GM19395 (cell line): ENCODE measurements around the gene RUNDC3A.
"Not testable (repeated sequence)": the region's sequence is repeated elsewhere in the genome, so short reads cannot be mapped to it uniquely, and the experiment has no call there.

Source experiments
- ATAC-seq: cut with Tn5 transposase; IDR thresholded peaks from one replicate; pipeline ENCODE4 v1.9.1; 2021; ENCODE audit warnings: mild to moderate bottlenecking, moderate library complexity; ENCODE audit not compliant: unreplicated experiment

RUNDC3A gene

DNA sequence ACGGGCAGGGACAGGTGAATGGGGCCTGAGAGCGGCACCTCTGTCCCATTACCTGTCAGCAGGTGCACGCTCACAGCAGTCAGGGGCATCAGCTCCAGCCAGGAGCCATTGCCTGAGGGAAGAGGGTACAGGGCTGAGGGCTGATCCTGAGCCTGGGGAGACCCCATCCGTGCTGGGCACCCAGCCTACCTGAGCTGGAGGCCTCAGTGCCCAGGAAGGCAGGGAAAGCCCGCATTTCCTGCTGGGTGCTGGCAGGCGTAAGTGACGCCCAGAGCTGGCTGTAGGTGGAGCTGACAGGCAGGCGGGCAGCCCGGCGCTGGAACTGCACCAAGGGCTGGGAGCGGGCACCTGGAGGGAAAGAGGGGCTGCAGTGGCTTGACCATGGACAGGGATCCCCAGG, 47.8 kb downstream of the RUNDC3A start:
- no peak for ATAC-seq

DNA sequence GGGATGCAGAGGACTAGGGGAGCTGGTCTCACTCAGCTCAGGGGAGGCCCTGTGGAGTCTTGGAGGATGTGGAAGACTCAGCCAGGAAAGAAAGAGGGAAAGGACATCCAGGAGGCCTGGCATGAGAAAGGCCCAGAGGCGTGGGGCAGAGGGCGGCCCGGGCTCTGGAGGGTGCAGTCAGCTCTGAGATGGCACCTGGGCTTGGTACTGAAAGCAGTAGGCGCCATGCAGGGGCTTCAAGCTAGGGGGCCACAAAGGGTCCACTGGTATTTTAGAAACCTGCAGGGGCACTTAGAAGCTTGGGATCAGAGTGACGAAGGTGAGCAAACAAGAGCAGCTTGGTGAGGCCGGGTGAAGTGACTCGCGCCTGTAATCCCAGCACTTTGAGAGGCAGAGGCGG, 49.7 kb downstream of the RUNDC3A start:
- ATAC-seq = no peak

DNA sequence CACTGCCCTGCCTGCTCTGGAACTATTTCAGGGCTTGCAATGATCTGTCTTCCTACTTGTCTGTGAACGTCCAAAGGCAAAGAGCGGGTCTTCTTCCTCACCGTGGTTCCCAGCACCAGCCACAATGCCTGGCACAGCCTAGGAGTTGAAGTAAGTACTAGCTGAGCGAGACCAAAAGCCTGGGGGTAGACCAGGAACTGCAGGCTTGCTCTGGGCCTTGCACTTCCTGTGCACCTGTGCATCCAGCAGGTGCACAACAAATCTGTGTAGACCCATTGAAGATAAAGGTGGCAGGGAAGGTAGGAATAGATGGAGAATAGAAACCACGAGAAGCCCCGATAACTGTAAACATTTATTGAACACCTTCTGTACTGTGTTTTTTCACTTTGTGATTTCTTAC, 50.6 kb downstream of the RUNDC3A start:
- ATAC-seq = no peak

DNA sequence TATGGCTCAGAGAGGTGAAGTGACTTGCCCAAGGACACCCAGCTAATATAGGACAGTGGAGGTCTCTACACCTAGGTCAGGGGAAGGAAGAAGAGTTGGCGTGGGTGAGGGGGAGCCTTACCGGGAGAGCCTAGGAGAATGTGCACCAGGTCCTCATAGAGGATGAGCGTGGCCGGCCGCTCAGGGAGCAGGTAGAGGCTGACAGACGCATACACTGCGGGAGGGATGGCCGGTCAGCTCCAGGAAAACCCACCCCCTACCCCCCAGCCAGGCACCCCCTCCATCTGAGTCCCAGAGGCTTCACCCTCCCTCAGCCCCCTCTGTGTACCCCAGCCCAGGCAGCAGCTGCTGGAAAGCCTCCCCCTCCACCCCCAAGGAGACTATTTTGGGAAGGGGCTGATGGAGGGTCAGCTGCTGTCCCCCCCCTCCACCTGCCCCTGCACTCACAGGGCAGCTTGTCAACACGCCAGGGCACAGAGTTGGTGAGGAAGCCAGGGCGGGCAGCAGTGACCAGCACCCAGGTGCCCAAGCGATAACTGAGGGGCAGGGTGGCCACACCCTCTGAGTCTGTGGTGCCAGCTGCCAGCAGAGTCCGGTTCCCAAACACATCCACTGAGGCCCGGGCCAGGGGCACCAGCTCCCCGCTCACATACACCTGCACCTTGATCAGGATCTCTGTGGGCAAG, 51.2 kb downstream of the RUNDC3A start:
- ATAC-seq = no peak

DNA sequence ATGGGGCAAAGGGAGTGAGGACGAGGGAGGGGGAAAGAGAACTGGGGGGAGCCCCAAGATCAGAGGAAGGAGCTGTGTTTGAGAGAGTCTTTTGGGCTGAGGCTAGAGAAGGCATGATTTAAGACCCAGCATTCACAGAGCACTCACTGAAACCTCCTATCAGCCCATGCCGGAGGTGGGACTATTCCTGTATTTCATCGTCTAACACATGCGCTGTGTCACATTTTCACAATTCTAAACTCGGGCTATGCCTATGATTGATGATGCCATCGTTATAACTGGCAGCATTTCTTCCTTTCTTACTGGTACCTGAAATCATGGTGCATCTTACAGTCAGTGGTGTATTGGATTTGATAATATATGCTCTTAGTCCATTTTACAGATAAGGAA, 51.7 kb downstream of the RUNDC3A start:
- ATAC-seq = no peak

DNA sequence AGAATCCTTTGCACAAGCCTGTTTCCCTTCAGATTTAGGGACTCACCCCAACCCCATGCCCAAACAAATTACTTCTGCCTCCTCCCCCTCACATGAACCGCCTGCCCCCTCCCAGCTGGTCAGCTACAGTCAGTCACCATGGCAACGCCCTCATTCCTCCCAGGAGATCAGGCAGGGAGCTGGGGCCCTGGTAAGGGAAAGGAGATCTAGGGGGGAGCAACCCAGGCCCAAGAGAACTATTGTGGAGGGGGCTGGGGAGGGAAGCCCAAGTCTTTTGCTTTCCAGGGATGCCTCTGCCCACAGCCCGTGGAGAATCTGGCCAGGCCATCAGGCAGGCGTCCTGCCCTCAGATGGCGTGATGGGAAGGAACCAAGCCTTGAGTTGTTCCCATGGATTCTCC, 52.4 kb downstream of the RUNDC3A start:
- ATAC-seq = no peak

DNA sequence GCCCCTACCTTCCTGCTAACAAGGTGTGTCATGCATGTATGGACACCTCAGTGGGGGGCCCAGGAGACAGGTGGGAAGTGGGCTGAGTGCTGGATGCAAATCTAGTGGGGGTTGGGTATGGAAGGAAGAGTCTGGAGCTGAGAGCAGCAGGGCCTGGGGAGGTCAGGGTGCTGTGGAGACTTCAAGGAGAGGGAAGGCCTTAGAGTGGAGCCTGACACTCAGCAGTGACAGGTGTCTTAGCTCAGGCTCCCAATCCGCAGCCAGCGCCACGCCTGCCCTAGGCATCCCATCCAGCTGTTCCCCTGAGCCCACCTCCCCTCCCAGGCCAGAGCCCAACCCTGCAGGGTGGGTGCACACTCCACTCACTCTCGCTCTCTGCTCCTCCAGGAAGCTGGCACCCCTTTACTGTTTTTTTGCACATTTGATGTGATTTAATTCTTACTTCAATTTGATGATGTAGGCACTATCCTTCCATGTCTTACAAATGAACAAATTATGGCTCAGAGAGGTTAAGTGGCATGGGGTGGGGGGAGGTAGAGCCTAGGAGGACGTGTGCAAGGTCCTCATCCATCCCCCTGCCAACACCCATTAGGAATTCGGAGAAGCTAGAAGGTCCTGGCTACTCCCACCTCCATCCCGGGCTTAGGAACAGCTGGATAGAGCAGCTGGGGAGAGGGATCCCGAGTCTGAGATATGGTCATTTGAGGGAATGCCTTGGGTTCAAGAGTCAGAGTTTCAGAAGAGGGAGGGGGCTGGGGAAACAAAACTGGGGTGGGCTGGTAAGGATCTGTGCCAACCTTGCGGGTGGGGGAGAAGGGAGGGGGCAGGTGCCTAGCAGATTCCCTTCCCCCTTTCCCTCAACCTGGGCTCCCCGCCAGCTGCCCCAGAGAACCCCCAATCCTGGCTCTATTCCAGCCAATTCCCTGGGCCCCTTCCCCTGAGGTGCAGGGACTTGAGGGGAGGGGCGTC, 53.2 kb downstream of the RUNDC3A start:
- ATAC-seq = no peak

DNA sequence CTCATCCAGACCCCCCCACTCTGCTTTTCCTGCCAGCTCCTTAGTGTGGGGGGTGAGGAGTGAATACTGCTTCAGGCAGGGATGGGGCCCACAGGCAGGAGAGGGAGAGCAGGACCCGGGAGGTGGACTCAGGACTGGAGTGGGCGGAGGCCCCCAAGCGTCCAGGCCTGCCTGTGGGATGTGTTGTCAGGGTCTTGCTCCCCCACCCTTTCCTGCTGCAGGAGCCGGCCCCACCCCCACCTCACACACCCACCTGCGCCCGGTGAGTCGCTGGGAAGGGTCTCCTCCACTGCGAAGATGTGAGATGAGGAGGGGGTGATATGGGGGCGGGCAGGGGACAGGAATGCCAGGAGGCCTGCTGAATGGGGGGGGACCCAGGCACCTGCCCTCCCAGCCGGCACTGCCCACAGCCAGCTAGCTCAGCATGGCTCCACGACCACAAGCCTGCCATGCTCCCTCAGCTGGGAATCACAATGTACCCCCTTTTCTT, 54.1 kb downstream of the RUNDC3A start:
- ATAC-seq = no peak

DNA sequence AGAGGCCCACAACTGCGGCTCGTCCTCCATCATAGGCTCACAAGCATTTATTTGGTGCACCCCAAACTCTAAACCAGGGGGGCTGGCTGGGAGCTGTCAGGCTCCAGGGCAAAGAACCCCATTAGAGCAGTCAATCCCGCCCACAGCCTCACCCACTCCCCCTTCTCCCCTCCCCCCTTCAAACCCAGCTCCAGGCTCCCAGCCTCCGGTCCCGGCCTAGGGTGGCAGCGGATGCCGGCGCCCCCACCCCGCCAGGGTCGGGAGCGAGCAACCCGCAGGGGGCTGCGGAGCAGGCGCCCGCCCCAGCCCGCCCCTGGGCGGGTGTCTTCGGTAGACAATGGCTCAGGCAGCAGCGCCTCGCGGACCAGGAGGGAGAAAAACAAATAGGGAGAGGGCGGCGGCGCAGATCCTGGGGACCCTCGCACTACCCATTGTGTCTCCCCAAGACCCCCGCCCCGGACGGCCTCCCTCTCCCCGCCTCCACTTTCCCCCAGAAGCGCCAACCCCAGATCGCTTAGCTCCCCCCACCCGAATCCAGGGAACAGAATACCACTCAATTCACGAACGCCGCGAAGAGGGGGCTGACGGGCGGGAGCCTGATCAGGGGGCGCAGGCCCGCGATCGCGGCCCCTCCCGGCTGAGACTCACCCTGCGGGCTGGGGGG, 54.7 kb downstream of the RUNDC3A start:
- no peak for ATAC-seq

DNA sequence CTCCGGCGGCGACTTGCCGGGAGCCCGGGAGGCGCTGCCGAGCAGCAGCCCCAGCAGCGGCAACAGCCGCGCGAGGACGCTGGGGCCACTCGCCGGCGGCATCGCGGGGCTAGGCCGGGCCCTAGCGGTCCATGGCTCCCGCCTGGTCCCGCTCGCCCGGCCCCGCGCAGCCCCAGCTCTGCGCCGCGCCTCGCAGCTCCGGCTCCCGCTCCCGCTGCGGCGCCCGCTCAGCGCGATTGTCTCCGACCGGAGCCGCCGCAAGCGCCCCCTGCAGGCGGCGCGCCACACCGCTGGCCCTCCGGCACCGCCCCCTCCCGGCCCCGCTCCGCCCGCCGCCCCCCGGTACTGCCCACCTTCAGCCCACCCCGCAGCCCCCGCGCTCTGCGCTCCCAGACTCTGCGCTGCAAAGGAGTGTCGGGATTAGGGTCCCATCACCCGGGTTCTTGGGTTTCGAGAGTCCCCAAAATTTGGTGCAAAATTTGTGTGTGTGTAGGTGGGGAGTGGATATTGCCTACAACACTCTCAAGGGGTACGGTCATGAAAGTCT, 55.3 kb downstream of the RUNDC3A start, which contains the start of gene FAM171A2:
Gene FAM171A2 (minus strand): TSS at position 241 of the 547 bp plus-strand sequence. CDS start 139 bp downstream, at position 102.
- no peak for ATAC-seq

DNA sequence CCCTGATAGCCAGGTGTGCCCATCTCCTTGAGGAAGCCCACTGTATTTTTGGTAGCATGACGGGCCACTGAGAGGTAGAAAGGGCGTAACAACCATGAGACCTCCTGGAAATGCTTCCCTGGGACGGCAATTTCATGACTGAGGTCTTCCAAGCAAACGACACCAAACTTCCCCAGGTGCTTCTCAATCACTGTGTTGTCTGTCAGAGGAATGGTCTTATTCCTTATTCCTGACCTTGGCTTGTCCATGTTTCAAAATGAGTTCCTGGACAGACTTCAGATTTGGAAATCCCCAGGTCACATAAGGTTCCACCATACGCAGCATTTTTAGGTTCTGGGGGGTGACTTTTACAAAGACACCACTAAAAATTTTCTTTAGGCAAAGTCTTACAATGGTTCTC, 56.6 kb downstream of the RUNDC3A start:
- not testable (repeated sequence) for ATAC-seq

DNA sequence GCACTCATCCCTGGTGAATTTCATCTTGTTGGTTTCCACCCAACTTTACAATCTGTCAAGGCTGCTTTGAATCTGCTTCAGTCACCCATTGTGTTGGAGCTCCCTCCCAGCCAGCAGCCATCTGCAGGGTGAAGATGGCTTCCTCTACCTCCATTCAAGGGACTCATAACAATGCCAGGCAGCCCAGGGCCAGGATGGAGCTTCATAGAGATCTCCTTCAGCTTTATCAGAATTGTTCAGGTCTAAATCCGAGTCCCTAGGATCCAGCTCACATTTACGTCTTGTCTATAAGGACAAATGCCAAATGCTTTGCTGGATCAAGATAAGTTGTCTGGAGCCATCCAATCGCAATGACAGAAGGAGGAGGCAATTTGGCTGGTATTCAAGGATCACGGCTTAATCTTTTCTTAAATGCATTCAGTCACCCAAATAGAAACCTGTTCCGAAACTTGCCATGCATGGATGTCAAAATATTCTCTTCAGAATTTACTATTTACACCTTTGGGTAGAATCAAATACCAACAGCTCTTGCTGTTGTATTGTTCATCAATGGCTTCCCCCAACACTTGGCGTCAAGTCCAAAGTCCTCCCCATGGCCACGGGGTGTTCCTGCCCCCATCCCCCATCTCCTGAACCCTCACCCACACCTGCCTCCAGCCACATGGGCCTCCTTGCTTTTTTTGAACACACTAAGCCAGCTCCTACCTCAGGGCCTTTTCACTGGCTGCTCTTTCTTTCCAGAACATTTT, 59.0 kb downstream of the RUNDC3A start:
- ATAC-seq = no peak
